Lung (tissue), 12 donors: ENCODE data around the gene SLC17A7. TPM values are rescaled to one million over a fixed set of nuclear protein-coding genes. Genes with fewer than 3 reads are reported as not detected.

ENCODE experiments used
- ATAC-seq: fragments of 200-7000 bp; cut with Tn5 transposase; one replicate; pipeline ENCODE4 v1.9.1; 2020; ENCODE audit warnings: moderate number of reproducible peaks; ENCODE audit not compliant: insufficient read depth, low FRiP score
- DNase-seq, 3 donors: peaks; one replicate each; pipeline ENCODE4 v3.0.0-alpha.2; 2013 to 2017
- H3K27ac ChIP-seq, 2 donors: one replicate each; pipeline ENCODE4 v1.5.1; 2013; ENCODE audit warnings: mild to moderate bottlenecking in 2 of 2, moderate library complexity in 2 of 2, control low read depth in 1 of 2, inconsistent platforms in 1 of 2, low read depth in 1 of 2, low read length in 1 of 2
- H3K27me3 ChIP-seq, 3 donors: one replicate each; pipeline ENCODE4 v1.5.1; 2013; ENCODE audit warnings: low read length in 2 of 3; ENCODE audit not compliant: control insufficient read depth in 3 of 3, insufficient read depth in 3 of 3
- H3K36me3 ChIP-seq, 4 donors: one replicate each; pipeline ENCODE4 v1.5.1; 2013; ENCODE audit warnings: low read length in 4 of 4, mild to moderate bottlenecking in 1 of 4, moderate library complexity in 1 of 4; ENCODE audit not compliant: control insufficient read depth in 4 of 4, insufficient read depth in 4 of 4
- H3K4me1 ChIP-seq, 5 donors: one replicate each; pipeline ENCODE4 v1.5.1; 2013; ENCODE audit warnings: low read length in 5 of 5, mild to moderate bottlenecking in 2 of 5, moderate library complexity in 1 of 5; ENCODE audit not compliant: control insufficient read depth in 5 of 5, insufficient read depth in 5 of 5
- H3K4me3 ChIP-seq: one replicate; pipeline ENCODE4 v1.5.1; 2013; ENCODE audit warnings: mild to moderate bottlenecking, control low read depth, moderate library complexity
- H3K9ac ChIP-seq, 2 donors: one replicate each; pipeline ENCODE4 v1.5.1; 2013; ENCODE audit warnings: low read length in 2 of 2, control low read depth in 1 of 2; ENCODE audit not compliant: insufficient read depth in 1 of 2
- H3K9me3 ChIP-seq, 4 donors: one replicate each; pipeline ENCODE4 v1.5.1; 2013; ENCODE audit warnings: low read length in 3 of 4, mild to moderate bottlenecking in 1 of 4, moderate library complexity in 1 of 4; ENCODE audit not compliant: control insufficient read depth in 4 of 4, insufficient read depth in 3 of 4
- CTCF ChIP-seq: IDR thresholded peaks from 2 replicates; pipeline ENCODE4 v1.5.1; 2012; ENCODE audit warnings: mild to moderate bottlenecking; ENCODE audit errors: control extremely low read depth, extremely low read depth
- WGBS, 2 donors: extraction: QIAGEN DNeasy Blood & Tissue Kit; methylation state at CpG; one replicate each; pipeline ENCODE4 v1.1.7; 2013; 5-methylcytosine and 5-hydroxymethylcytosine counted together
- polyA plus RNA-seq, 2 donors: library from polyadenylated mRNA; stranded (reverse); fragments of 200-250 nt; gene quantifications; one replicate each; pipeline ENCODE4 v1.2.1, GENCODE V29; 2013
- total RNA-seq, 2 donors: library from RNA; depleted of rRNA in 1 of 2; stranded (reverse); fragments of >200 nt in 1 of 2; gene quantifications; one replicate each; pipeline ENCODE4 v1.2.1, GENCODE V29; 2014 to 2021
- donor health status: control.
- donor health status: control.
- donor health status: Bipolar disorder and iron deficiency.
- donor health status: healthy.
- donor health status: DM: yes; HTN: yes; CAD: no.

The SLC17A7 gene
- total and polyA plus RNA-seq, 4 donors = 0.10 to 0.51 (median 0.30) TPM

GRCh38 chr19:49389406-49389805, 51.9 kb downstream of the SLC17A7 start:
- Histone ChIP-seq H3K4me1 (no peaks in the 10 kb centered on the region), H3K9me3 (peaks cover 0 to 2% (median 0%) of the 10 kb centered on the region in 4 donors), H3K27ac (no peak overlapping the region), H3K36me3 (no peaks in the 10 kb centered on the region), H3K9ac (no peak overlapping the region), H3K27me3 (peaks cover 0 to 10% (median 5%) of the 10 kb centered on the region in 3 donors), H3K4me3 (no peak overlapping the region)
- DNase-seq (no peak), ATAC-seq (no peak)
- TF ChIP-seq CTCF = no peak
- 90 to 96% methylated on average over 20 of the region's 20 CpGs for WGBS, 2 donors

- Histone ChIP-seq H3K36me3 (no peaks in the 10 kb centered on the region), H3K4me1 (no peaks in the 10 kb centered on the region), H3K27ac (no peak within 1 kb of the TSS), H3K4me3 (peak within 1 kb of the TSS; percentile 3), H3K9me3 (peaks cover 0 to 2% (median 0%) of the 10 kb centered on the region in 4 donors), H3K27me3 (peaks cover 0 to 5% (median 2%) of the 10 kb centered on the region in 3 donors), H3K9ac (no peak within 1 kb of the TSS)
- DNase-seq (peak in 2 of 3 donors; percentile 12 to 21), ATAC-seq (peak; percentile 64)
- no peak for TF ChIP-seq CTCF
- 34 to 53% methylated on average over 39 to 40 of the region's 40 CpGs for WGBS, 2 donors
Measured at GRCh38 chr19:49387936-49388372, 53.4 kb downstream of the SLC17A7 start, which contains the start of gene KASH5. Gene KASH5 (plus strand): TSS chr19:49388249. CDS start chr19:49390884, 2,635 bp downstream.

- WGBS, 2 donors = 43 to 95% methylated on average over 1 of the region's 1 CpG
Measured at GRCh38 chr19:49383599-49383998, 57.7 kb downstream of the SLC17A7 start.

More at GRCh38 chr19:49383599-49383998, 57.7 kb downstream of the SLC17A7 start:
- H3K9ac ChIP-seq = no peak overlapping the region
- no peaks in the 10 kb centered on the region for H3K36me3 ChIP-seq
- H3K4me1 ChIP-seq = no peaks in the 10 kb centered on the region
- peaks cover 0 to 1% (median 0%) of the 10 kb centered on the region in 4 donors for H3K9me3 ChIP-seq
- no peak for ATAC-seq
- H3K4me3 ChIP-seq = no peak overlapping the region
- DNase-seq = no peak
- H3K27ac ChIP-seq = no peak overlapping the region
- no peaks in the 10 kb centered on the region for H3K27me3 ChIP-seq
- TF ChIP-seq CTCF = no peak
